ENCODE data around the gene TNP2.

- TF ChIP-seq CTCF (IDR thresholded peaks at IDR 0.05) (no peak), POLR2A (IDR thresholded peaks at IDR 0.05) (no peak)
Measured at GRCh38 chr16:11259655-11260595, 9.2 kb downstream of the TNP2 start.
